IMR-90 (cell line): ENCODE results near the gene HIGD2B. TPM values are rescaled to one million over a fixed set of nuclear protein-coding genes. Genes with fewer than 3 reads are reported as not detected.

Experiments
- ATAC-seq: fragments of 200-7000 bp; cut with Tn5 transposase; 2 replicates; pipeline ENCODE4 v1.9.1; 2020; ENCODE audit warnings: low read depth, mild to moderate bottlenecking, moderate library complexity
- BruUV-seq: library from RNA; stranded (reverse); fragments of 400-500 nt; replicated peaks from 2 replicates; lab custom pipeline; 2021; lab: Mats Ljungman, UMichigan
- CTCF ChIA-PET: fragments of 300-600 bp; formaldehyde crosslinking; extraction: SDS; loops from one replicate; lab custom pipeline; 2021; ENCODE audit warnings: antibody characterized with exemption; lab: Yijun Ruan, JAX
- POLR2A ChIA-PET: fragments of 300-600 bp; sonication (Branson Sonifier 250); formaldehyde crosslinking; loops from one replicate; lab custom pipeline; 2022; ENCODE audit warnings: antibody characterized with exemption; ENCODE audit not compliant: unreplicated experiment; lab: Charles Lee
- DNase-seq: peaks from one replicate; pipeline ENCODE4 v3.0.0; 2013
- H2AFZ ChIP-seq: replicated peaks from 2 replicates; pipeline ENCODE3; 2013; ENCODE audit warnings: low read length, mild to moderate bottlenecking; ENCODE audit not compliant: poor library complexity
- H2AK5ac ChIP-seq: 2 replicates; pipeline ENCODE4 v1.6.1; 2013; ENCODE audit warnings: low read depth, low read length, inconsistent platforms
- H2AK9ac ChIP-seq: replicated peaks from 2 replicates; pipeline ENCODE3; 2013; ENCODE audit warnings: mild to moderate bottlenecking, low read depth, low read length, moderate library complexity; ENCODE audit not compliant: poor library complexity
- H2BK120ac ChIP-seq: 2 replicates; pipeline ENCODE4 v1.6.1; 2013; ENCODE audit warnings: low read depth, low read length, inconsistent platforms
- H2BK15ac ChIP-seq: 3 replicates; pipeline ENCODE4 v1.6.1; 2013; ENCODE audit warnings: low read depth, low read length, inconsistent platforms
- H2BK20ac ChIP-seq: 2 replicates; pipeline ENCODE4 v1.6.1; 2013; ENCODE audit warnings: low read depth, mild to moderate bottlenecking, inconsistent platforms, low read length, moderate library complexity
- H2BK5ac ChIP-seq: 2 replicates; pipeline ENCODE4 v1.6.1; 2013; ENCODE audit warnings: mild to moderate bottlenecking, low read depth, low read length, inconsistent platforms; ENCODE audit not compliant: poor library complexity, severe bottlenecking
- H3K14ac ChIP-seq: replicated peaks from 2 replicates; pipeline ENCODE4 v1.6.1; 2013; ENCODE audit warnings: low read depth, low read length, inconsistent platforms
- H3K18ac ChIP-seq: 2 replicates; pipeline ENCODE4 v1.6.1; 2013; ENCODE audit warnings: low read depth, low read length, control low read depth
- H3K23ac ChIP-seq: 2 replicates; pipeline ENCODE4 v1.6.1; 2013; ENCODE audit warnings: low read depth, low read length, inconsistent platforms
- H3K27ac ChIP-seq: 2 replicates; pipeline ENCODE4 v1.5.1; 2013; ENCODE audit warnings: mild to moderate bottlenecking, control low read depth, low read length; ENCODE audit not compliant: insufficient read depth
- H3K27me3 ChIP-seq: 2 replicates; pipeline ENCODE4 v1.6.1; 2013; ENCODE audit warnings: low read length; ENCODE audit not compliant: control insufficient read depth, insufficient read depth
- H3K36me3 ChIP-seq: 2 replicates; pipeline ENCODE4 v1.6.1; 2013; ENCODE audit warnings: low read length, mixed read lengths; ENCODE audit not compliant: control insufficient read depth, insufficient read depth
- H3K4ac ChIP-seq: 2 replicates; pipeline ENCODE4 v1.6.1; 2013; ENCODE audit warnings: low read depth, low read length, inconsistent platforms
- H3K4me1 ChIP-seq: 2 replicates; pipeline ENCODE4 v1.6.1; 2013; ENCODE audit warnings: low read length, mixed read lengths; ENCODE audit not compliant: control insufficient read depth, insufficient read depth
- H3K4me2 ChIP-seq: 2 replicates; pipeline ENCODE4 v1.6.1; 2013; ENCODE audit warnings: low read depth, mild to moderate bottlenecking, control low read depth, low read length, moderate library complexity
- H3K4me3 ChIP-seq: 2 replicates; pipeline ENCODE4 v1.5.1; 2013; ENCODE audit warnings: low read depth, mild to moderate bottlenecking, control low read depth, low read length, moderate library complexity; ENCODE audit not compliant: insufficient read depth
- H3K56ac ChIP-seq: 2 replicates; pipeline ENCODE4 v1.6.1; 2013; ENCODE audit warnings: low read length, inconsistent platforms; ENCODE audit not compliant: insufficient read depth; ENCODE audit errors: extremely low read depth
- H3K79me1 ChIP-seq, 2 experiments: 2 replicates each; pipeline ENCODE4 v1.6.1; 2013; ENCODE audit warnings: low read length in 2 of 2, inconsistent platforms in 1 of 2, low read depth in 1 of 2
- H3K9ac ChIP-seq: 2 replicates; pipeline ENCODE4 v1.6.1; 2013; ENCODE audit warnings: low read depth, low read length, control low read depth
- H3K9me1 ChIP-seq: 2 replicates; pipeline ENCODE4 v1.6.1; 2013; ENCODE audit warnings: low read length, inconsistent platforms; ENCODE audit not compliant: insufficient read depth
- H3K9me3 ChIP-seq: 2 replicates; pipeline ENCODE4 v1.6.1; 2013; ENCODE audit warnings: low read length; ENCODE audit not compliant: control insufficient read depth, insufficient read depth
- H4K20me1 ChIP-seq: 2 replicates; pipeline ENCODE4 v1.6.1; 2013; ENCODE audit warnings: low read length, inconsistent platforms; ENCODE audit not compliant: insufficient read depth
- H4K5ac ChIP-seq: 2 replicates; pipeline ENCODE4 v1.6.1; 2013; ENCODE audit warnings: mild to moderate bottlenecking, low read depth, low read length, control low read depth
- H4K8ac ChIP-seq, 2 experiments: 2 replicates each; pipeline ENCODE4 v1.6.1; 2013; ENCODE audit warnings: low read depth in 2 of 2, low read length in 2 of 2, control low read depth in 1 of 2, inconsistent platforms in 1 of 2
- H4K91ac ChIP-seq: 2 replicates; pipeline ENCODE4 v1.6.1; 2013; ENCODE audit warnings: low read depth, low read length, inconsistent platforms; ENCODE audit not compliant: insufficient read depth
- BHLHE40 ChIP-seq: fragments of 150-350 bp; IDR thresholded peaks from 2 replicates; pipeline ENCODE4 v1.6.1; 2016; ENCODE audit warnings: mild to moderate bottlenecking, low read depth, low read length
- WGBS, 2 experiments: methylation state at CpG; one replicate each; pipeline versions ENCODE4 v1.1.5 to v1.1.7; 2013; ENCODE audit warnings: missing lambda C conversion rate in 2 of 2; ENCODE audit not compliant: insufficient read length in 1 of 2; ENCODE audit errors: extremely low coverage in 2 of 2; 5-methylcytosine and 5-hydroxymethylcytosine counted together
- dilution Hi-C: fragments of 300-500 bp; cut with HindIII; formaldehyde crosslinking; loops from one replicate; pipeline ENCODE4 v1.14.3; 2018; ENCODE audit warnings: low sequenced_read_pairs; ENCODE audit not compliant: unreplicated experiment
- in situ Hi-C: fragments of 300-500 bp; cut with MboI; formaldehyde crosslinking; loops from 3 replicates; pipeline ENCODE4 v1.14.3; 2019; ENCODE audit warnings: low sequenced_read_pairs, inconsistent platforms, mixed read lengths
- intact Hi-C: fragments of 100-400 bp; cut with micrococcal nuclease; formaldehyde crosslinking; loops from 2 replicates; pipeline ENCODE4 v1.10.0; 2022
- polyA plus RNA-seq, 3 experiments: library from polyadenylated mRNA; depleted of rRNA; stranded (reverse); fragments of >200 nt; gene quantifications; 2 replicates each; pipeline ENCODE4 v1.2.3, GENCODE V29; 2012; ENCODE audit warnings: low replicate concordance in 1 of 3
- total RNA-seq: library from RNA; depleted of rRNA; stranded (reverse); fragments of >200 nt; gene quantifications from 2 replicates; pipeline ENCODE4 v1.2.3, GENCODE V29; 2012

Gene HIGD2B
- total and polyA plus RNA-seq, 2 of the 4 experiments (the other 2 are of a cell fraction) = not detected

DNA sequence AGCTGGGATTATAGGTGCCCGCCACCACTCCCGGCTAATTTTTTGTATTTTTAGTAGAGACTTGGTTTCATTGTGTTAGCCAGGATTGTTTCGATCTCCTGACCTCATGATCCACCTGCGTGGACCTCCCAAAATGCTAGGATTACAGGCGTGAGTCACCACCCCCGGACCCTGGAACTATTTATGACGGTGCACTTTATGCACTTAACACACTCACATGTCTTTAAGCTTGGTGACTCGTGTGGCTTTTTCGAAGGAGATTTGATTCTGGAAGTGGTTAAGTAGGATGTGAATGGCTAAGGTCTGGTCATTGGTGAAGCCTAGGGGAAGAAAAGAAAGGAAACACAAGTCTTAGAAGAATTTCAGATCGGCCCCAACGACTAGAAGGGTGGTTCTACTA lies 20.3 kb upstream of the HIGD2B start:
- no TSS peak for BruUV-seq
- Histone ChIP-seq H4K5ac (no peak overlapping the region), H2BK20ac (no peak overlapping the region), H2AK5ac (no peak overlapping the region), H3K23ac (no peak overlapping the region), H2BK120ac (no peak overlapping the region), H4K91ac (no peak overlapping the region), H2AFZ (no peak overlapping the region), H3K14ac (no peak overlapping the region), H3K27ac (no peak overlapping the region), H2BK5ac (no peak overlapping the region), H3K4ac (no peak overlapping the region), H2BK15ac (no peak overlapping the region), H3K9me1 (no peaks in the 10 kb centered on the region), H4K20me1 (no peaks in the 10 kb centered on the region), H3K9ac (no peak overlapping the region), H3K79me1 (no peaks in the 10 kb centered on the region; a peak in 1 of 4 replicates), H3K36me3 (no peaks in the 10 kb centered on the region), H3K4me3 (no peak overlapping the region), H3K9me3 (no peaks in the 10 kb centered on the region), H3K4me1 (peaks cover 6% of the 10 kb centered on the region), H4K8ac (no peak overlapping the region), H2AK9ac (no peak overlapping the region), H3K27me3 (no peaks in the 10 kb centered on the region), H3K4me2 (no peak overlapping the region), H3K56ac (no peak overlapping the region), H3K18ac (no peak overlapping the region)
- no CpG with 5 or more reads among the region's 11 CpGs for whole genome bisulfite sequencing, 2 experiments
- no peak for ATAC-seq
- intact Hi-C loops (no loop called here), dilution Hi-C loops (no loop called here), in situ Hi-C loops (no loop called here)
- peak; percentile 59 for DNase-seq
- ChIA-PET CTCF (no interaction called here), POLR2A (no interaction called here)
- no peak for TF ChIP-seq BHLHE40
